Measurements from ENCODE around the gene CNTN6. TPM values are rescaled to one million over a fixed set of nuclear protein-coding genes. Genes with fewer than 3 reads are reported as not detected.

The CNTN6 gene
- total and polyA plus RNA-seq, 12 donors = 2.4 to 14.9 (median 8.6) TPM

GRCh38 chr3:1057436-1057835 is 35.4 kb upstream of the CNTN6 start:
- intact Hi-C loops (cut with DNase I) = no loop called here
- WGBS, 4 donors = 71 to 81% (median 73%) methylated on average over 1 of the region's 1 CpG
- no peak for DNase-seq
- Histone ChIP-seq H3K36me3 (replicated peaks in 1 of 2) (no peaks in the 10 kb centered on the region), H3K9me3 (replicated peaks in 1 of 3) (no peaks in the 10 kb centered on the region), H3K4me1 (replicated peaks in 1 of 2) (peaks cover 0 to 6% of the 10 kb centered on the region in 2 donors), H3K27me3 (no peaks in the 10 kb centered on the region), H3K4me3 (no peak overlapping the region), H3K27ac (no peak overlapping the region)
- TF ChIP-seq, protein P1, sequence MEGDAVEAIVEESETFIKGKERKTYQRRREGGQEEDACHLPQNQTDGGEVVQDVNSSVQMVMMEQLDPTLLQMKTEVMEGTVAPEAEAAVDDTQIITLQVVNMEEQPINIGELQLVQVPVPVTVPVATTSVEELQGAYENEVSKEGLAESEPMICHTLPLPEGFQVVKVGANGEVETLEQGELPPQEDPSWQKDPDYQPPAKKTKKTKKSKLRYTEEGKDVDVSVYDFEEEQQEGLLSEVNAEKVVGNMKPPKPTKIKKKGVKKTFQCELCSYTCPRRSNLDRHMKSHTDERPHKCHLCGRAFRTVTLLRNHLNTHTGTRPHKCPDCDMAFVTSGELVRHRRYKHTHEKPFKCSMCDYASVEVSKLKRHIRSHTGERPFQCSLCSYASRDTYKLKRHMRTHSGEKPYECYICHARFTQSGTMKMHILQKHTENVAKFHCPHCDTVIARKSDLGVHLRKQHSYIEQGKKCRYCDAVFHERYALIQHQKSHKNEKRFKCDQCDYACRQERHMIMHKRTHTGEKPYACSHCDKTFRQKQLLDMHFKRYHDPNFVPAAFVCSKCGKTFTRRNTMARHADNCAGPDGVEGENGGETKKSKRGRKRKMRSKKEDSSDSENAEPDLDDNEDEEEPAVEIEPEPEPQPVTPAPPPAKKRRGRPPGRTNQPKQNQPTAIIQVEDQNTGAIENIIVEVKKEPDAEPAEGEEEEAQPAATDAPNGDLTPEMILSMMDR (IDR thresholded peaks at IDR 0.05) = no peak
- no peak for TF ChIP-seq POLR2A (IDR thresholded peaks at IDR 0.05)

DNA sequence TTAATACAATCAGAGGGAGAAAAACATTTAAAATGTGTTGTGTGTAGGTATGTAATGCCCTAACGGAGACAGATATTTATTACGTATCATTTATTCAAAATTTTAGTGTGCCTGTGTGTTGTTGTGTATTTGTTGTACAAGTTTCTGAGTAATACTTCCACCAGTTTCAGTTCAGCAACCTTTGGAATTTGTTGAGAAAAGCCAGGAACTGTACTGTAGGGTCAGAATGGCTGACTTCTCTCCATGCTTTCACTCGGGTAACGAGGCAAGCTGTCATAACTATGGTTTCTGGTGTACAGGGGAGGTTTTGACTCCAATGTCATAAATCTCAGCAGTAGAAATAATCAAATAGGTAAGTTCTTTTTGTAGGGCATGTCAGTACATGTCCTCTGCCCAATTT is 23.8 kb upstream of the CNTN6 start:
- no peak overlapping the region for H3K27ac ChIP-seq
- DNase-seq = no peak
- TF ChIP-seq POLR2A (IDR thresholded peaks at IDR 0.05) = no peak
- TF ChIP-seq, protein P1 (IDR thresholded peaks at IDR 0.05) = no peak
- WGBS, 4 donors = 68 to 76% (median 71%) methylated on average over 4 of the region's 4 CpGs
- H3K27me3 ChIP-seq = peaks cover 3% of the 10 kb centered on the region
- no peak overlapping the region for H3K4me3 ChIP-seq
- H3K36me3 ChIP-seq (replicated peaks in 1 of 2) = no peaks in the 10 kb centered on the region
- H3K4me1 ChIP-seq (replicated peaks in 1 of 2) = no peaks in the 10 kb centered on the region
- no peaks in the 10 kb centered on the region for H3K9me3 ChIP-seq (replicated peaks in 1 of 3)
- intact Hi-C loops (cut with DNase I) = no loop called here

DNA sequence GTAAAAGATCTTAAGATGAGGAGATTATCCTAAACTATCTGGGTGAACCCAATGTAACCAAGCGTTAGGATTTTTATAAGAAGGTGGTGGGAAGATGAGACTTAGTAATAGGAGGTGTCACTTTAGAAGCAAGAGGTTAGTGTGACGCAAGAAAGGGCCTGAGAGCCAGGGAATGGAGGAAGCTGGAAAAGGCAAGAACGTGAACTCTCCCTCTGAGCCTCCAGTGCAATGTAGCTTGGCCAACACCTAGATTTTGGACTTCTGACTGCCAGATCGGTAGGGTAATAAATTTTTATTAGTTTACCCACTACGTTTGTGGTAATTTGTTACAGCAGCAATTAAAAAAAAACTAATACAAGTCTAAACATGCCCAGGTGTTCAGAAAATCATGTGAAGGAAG is 20.8 kb upstream of the CNTN6 start:
- Histone ChIP-seq H3K36me3 (replicated peaks in 1 of 2) (no peaks in the 10 kb centered on the region), H3K4me3 (no peak overlapping the region), H3K27me3 (no peaks in the 10 kb centered on the region), H3K9me3 (replicated peaks in 1 of 3) (no peaks in the 10 kb centered on the region), H3K27ac (no peak overlapping the region), H3K4me1 (replicated peaks in 1 of 2) (no peaks in the 10 kb centered on the region)
- TF ChIP-seq POLR2A (IDR thresholded peaks at IDR 0.05) = no peak
- TF ChIP-seq, protein P1 (IDR thresholded peaks at IDR 0.05) = no peak
- DNase-seq = no peak
- intact Hi-C loops (cut with DNase I) = no loop called here
- WGBS, 4 donors = 72 to 75% (median 75%) methylated on average over 5 of the region's 5 CpGs

DNA sequence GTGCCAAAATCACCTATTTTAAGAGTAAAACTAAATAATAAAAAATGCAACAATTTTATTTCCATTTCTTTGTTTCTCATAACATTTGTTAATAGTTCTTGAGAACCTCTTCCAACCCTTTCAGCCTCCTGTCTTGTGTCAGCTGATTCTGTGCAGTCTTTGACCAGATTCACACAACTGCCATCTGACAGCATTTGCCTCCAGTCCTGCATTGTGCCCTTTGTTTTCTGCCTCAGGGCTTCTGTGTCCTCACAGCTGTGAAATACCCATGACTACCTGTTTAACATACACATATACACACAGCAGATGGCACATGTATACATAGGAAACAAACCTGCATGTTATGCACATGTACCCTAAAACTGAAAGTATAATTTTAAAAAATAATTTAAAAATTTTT is 13.2 kb upstream of the CNTN6 start:
- no peak for DNase-seq
- H3K27ac ChIP-seq = no peak overlapping the region
- H3K4me1 ChIP-seq (replicated peaks in 1 of 2) = no peaks in the 10 kb centered on the region
- H3K9me3 ChIP-seq (replicated peaks in 1 of 3) = no peaks in the 10 kb centered on the region
- no peak for TF ChIP-seq POLR2A (IDR thresholded peaks at IDR 0.05)
- TF ChIP-seq, protein P1 (IDR thresholded peaks at IDR 0.05) = no peak
- intact Hi-C loops (cut with DNase I) = loop anchor here (10.0 kb wide), 2 partner anchors 175 to 905 kb away; no protein-coding TSS in a partner anchor
- H3K36me3 ChIP-seq (replicated peaks in 1 of 2) = no peaks in the 10 kb centered on the region
- no peaks in the 10 kb centered on the region for H3K27me3 ChIP-seq
- no peak overlapping the region for H3K4me3 ChIP-seq

Data from adrenal gland (tissue), 12 donors.